HG03558 (cell line): ENCODE data around the gene SLIT3.
A peak's percentile ranks its signal among the peaks of the same experiment; 100 is the strongest.

Experiments used
- ATAC-seq: cut with Tn5 transposase; IDR thresholded peaks from one replicate; pipeline ENCODE4 v1.9.1; 2021; ENCODE audit warnings: moderate number of reproducible peaks; ENCODE audit not compliant: unreplicated experiment; ENCODE audit errors: extremely low read depth

Gene SLIT3

GRCh38 chr5:168860503-168860902, 440.4 kb downstream of the SLIT3 start:
- ATAC-seq, result no peak

- no peak for ATAC-seq
These were observed 440.9 kb downstream of the SLIT3 start for GRCh38 chr5:168860081-168860480.

GRCh38 chr5:168859471-168859870, 441.5 kb downstream of the SLIT3 start:
- no peak for ATAC-seq

GRCh38 chr5:168858994-168859393, 441.9 kb downstream of the SLIT3 start:
- ATAC-seq, result no peak

GRCh38 chr5:168858371-168858770, 442.6 kb downstream of the SLIT3 start:
- ATAC-seq, result no peak

GRCh38 chr5:168853972-168854371, 447.0 kb downstream of the SLIT3 start:
- ATAC-seq, result no peak

- no peak for ATAC-seq
These were observed 448.6 kb downstream of the SLIT3 start for GRCh38 chr5:168852329-168852728.

GRCh38 chr5:168851902-168852321, 449.0 kb downstream of the SLIT3 start:
- peak; percentile 49 for ATAC-seq

- no peak for ATAC-seq
These were observed 450.3 kb downstream of the SLIT3 start for GRCh38 chr5:168850683-168851082.

GRCh38 chr5:168848569-168848968, 452.4 kb downstream of the SLIT3 start:
- no peak for ATAC-seq

GRCh38 chr5:168847511-168848073, 453.3 kb downstream of the SLIT3 start:
- ATAC-seq, result no peak

- ATAC-seq, result no peak
These were observed 456.0 kb downstream of the SLIT3 start for GRCh38 chr5:168844922-168845296.

GRCh38 chr5:168844016-168844921, 456.7 kb downstream of the SLIT3 start:
- no peak for ATAC-seq

GRCh38 chr5:168843277-168844015, 457.5 kb downstream of the SLIT3 start:
- ATAC-seq, result no peak

- no peak for ATAC-seq
These were observed 458.3 kb downstream of the SLIT3 start for GRCh38 chr5:168842571-168843205.

- ATAC-seq, result no peak
These were observed 463.1 kb downstream of the SLIT3 start for GRCh38 chr5:168837852-168838251.

- ATAC-seq, result no peak
These were observed 464.2 kb downstream of the SLIT3 start for GRCh38 chr5:168836603-168837231.

GRCh38 chr5:168833936-168834335, 467.0 kb downstream of the SLIT3 start:
- ATAC-seq, result no peak

- ATAC-seq, result no peak
These were observed 467.6 kb downstream of the SLIT3 start for GRCh38 chr5:168833383-168833782.

GRCh38 chr5:168832308-168832707, 468.6 kb downstream of the SLIT3 start:
- ATAC-seq, result no peak
